Measurements from ENCODE around the gene PDGFRB.

Gene PDGFRB

DNA sequence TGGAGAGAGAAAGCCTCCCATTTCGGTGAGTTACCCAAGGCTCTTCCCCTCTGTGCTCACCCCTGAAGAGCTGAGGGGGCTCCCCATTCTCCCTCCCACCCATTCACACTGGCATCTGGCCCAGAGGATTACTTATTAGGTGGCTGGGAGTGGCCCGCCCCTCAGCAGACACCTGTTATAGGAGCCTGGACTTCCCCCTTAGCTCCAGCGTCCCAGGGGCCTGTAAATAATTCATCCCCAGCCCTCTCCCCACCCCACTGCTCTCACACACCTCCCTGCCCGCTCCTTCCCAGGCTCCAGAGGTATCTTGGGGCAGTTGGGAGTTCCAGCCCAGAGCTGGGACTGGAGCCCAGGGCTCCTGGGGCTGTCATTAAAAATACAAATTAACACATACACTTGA lies 22.6 kb upstream of the PDGFRB start:
- Histone ChIP-seq H3K4me2 (ENCODE audit: low read length) (no peak overlapping the region), H3K27me3 (ENCODE audit: low read depth, low read length) (no peaks in the 10 kb centered on the region), H3K4me3 (ENCODE audit: low read length) (no peak overlapping the region), H3K36me3 (replicated peaks; ENCODE audit: low read depth, low read length) (no peaks in the 10 kb centered on the region), H3K4me1 (ENCODE audit: low read length) (peaks cover 9% of the 10 kb centered on the region; the same call in 1 of the 2 replicates), H3K79me2 (ENCODE audit: low read length) (no peaks in the 10 kb centered on the region), H2AFZ (ENCODE audit: low read depth, low read length) (no peak overlapping the region), H4K20me1 (ENCODE audit: insufficient read depth, low read length) (no peaks in the 10 kb centered on the region), H3K9ac (ENCODE audit: low read length) (no peak overlapping the region), H3K27ac (ENCODE audit: low read length) (no peak overlapping the region), H3K9me3 (ENCODE audit: insufficient read depth, low read length) (no peaks in the 10 kb centered on the region)
- TF ChIP-seq EZH2phosphoT487 (IDR thresholded peaks at IDR 0.05; ENCODE audit: low read depth) (no peak), CTCF (IDR thresholded peaks at IDR 0.05; ENCODE audit: low read depth, low read length) (no peak)

GRCh38 chr5:150177721-150178120 lies 22.1 kb upstream of the PDGFRB start:
- H3K79me2 ChIP-seq (ENCODE audit: low read length), result no peaks in the 10 kb centered on the region
- H3K27ac ChIP-seq (ENCODE audit: low read length), result no peak overlapping the region
- no peak overlapping the region for H3K4me3 ChIP-seq (ENCODE audit: low read length)
- peaks cover 9% of the 10 kb centered on the region; the same call in 1 of the 2 replicates for H3K4me1 ChIP-seq (ENCODE audit: low read length)
- no peaks in the 10 kb centered on the region for H3K36me3 ChIP-seq (replicated peaks; ENCODE audit: low read depth, low read length)
- no peaks in the 10 kb centered on the region for H3K27me3 ChIP-seq (ENCODE audit: low read depth, low read length)
- H4K20me1 ChIP-seq (ENCODE audit: insufficient read depth, low read length), result no peaks in the 10 kb centered on the region
- no peak for TF ChIP-seq CTCF (IDR thresholded peaks at IDR 0.05; ENCODE audit: low read depth, low read length)
- no peak for TF ChIP-seq EZH2phosphoT487 (IDR thresholded peaks at IDR 0.05; ENCODE audit: low read depth)
- H2AFZ ChIP-seq (ENCODE audit: low read depth, low read length), result no peak overlapping the region
- H3K9ac ChIP-seq (ENCODE audit: low read length), result no peak overlapping the region
- H3K4me2 ChIP-seq (ENCODE audit: low read length), result no peak overlapping the region
- no peaks in the 10 kb centered on the region for H3K9me3 ChIP-seq (ENCODE audit: insufficient read depth, low read length)

DNA sequence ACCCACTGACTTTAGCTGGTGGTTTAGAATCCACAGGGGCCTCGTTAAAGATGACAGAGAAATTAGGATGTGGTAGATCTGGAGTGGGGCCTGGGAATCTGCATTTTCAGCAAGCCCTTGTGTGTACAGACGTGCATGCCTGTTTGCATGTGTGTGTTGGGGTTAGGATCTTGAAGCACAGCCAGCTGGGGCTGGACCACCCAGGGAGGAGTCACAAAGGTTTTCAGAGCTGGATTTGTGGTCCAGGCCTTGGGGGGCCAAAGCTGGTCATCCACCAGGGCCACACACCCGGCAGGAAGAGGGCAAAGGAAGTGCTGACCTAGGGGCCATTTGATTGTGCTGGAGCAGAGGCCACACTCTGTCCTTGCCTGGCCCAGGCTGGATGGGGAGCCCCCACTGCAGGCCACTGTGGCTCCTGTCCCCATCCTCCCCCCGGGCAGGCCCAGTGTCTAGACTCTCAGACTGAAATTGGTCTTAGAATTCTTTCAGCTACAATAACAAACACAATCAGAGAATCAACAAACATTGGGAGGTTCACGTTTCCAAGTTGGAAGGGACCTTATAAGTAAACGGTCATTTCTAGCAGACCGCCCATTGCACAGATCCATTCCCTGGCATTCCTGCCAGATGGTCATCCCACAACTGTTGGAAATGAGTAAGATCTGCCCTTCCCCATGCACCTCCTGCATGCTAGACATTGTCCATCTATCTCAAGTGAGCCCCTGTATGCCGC lies 21.3 kb upstream of the PDGFRB start:
- Histone ChIP-seq H3K79me2 (ENCODE audit: low read length) (no peaks in the 10 kb centered on the region), H3K9me3 (ENCODE audit: insufficient read depth, low read length) (no peaks in the 10 kb centered on the region), H3K9ac (ENCODE audit: low read length) (no peak overlapping the region), H3K36me3 (replicated peaks; ENCODE audit: low read depth, low read length) (no peaks in the 10 kb centered on the region), H3K4me1 (ENCODE audit: low read length) (peaks cover 9% of the 10 kb centered on the region; the same call in 1 of the 2 replicates), H3K4me3 (ENCODE audit: low read length) (no peak overlapping the region), H3K4me2 (ENCODE audit: low read length) (no peak overlapping the region), H3K27me3 (ENCODE audit: low read depth, low read length) (no peaks in the 10 kb centered on the region), H2AFZ (ENCODE audit: low read depth, low read length) (no peak overlapping the region), H3K27ac (ENCODE audit: low read length) (no peak overlapping the region), H4K20me1 (ENCODE audit: insufficient read depth, low read length) (no peaks in the 10 kb centered on the region)
- TF ChIP-seq EZH2phosphoT487 (IDR thresholded peaks at IDR 0.05; ENCODE audit: low read depth) (no peak), CTCF (IDR thresholded peaks at IDR 0.05; ENCODE audit: low read depth, low read length) (no peak)

DNA sequence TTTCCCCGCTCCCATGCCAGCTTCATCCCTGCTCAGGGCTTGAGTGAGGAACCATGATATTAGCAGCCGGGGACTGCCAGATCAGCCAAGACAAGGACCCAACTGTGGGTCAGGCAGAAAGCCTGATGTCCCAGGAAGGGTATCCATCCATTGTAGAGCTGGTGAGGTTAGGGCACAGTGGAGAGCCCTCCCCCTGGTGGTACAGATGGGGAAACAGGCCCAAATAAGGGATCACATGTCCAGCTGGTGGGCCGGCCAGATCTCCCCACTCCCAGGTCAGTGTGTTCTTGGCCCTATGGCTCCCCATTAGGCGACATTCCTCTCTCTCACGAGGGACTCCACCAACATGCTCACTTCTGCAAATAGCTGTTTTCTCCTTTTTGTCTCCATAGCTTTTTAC lies 19.9 kb upstream of the PDGFRB start:
- no peak overlapping the region for H3K4me2 ChIP-seq (ENCODE audit: low read length)
- H3K27ac ChIP-seq (ENCODE audit: low read length), result no peak overlapping the region
- H3K9me3 ChIP-seq (ENCODE audit: insufficient read depth, low read length), result no peaks in the 10 kb centered on the region
- TF ChIP-seq EZH2phosphoT487 (IDR thresholded peaks at IDR 0.05; ENCODE audit: low read depth) (no peak), CTCF (IDR thresholded peaks at IDR 0.05; ENCODE audit: low read depth, low read length) (peak; percentile 37)
- H3K9ac ChIP-seq (ENCODE audit: low read length), result no peak overlapping the region
- H4K20me1 ChIP-seq (ENCODE audit: insufficient read depth, low read length), result no peaks in the 10 kb centered on the region
- no peaks in the 10 kb centered on the region for H3K27me3 ChIP-seq (ENCODE audit: low read depth, low read length)
- H3K4me1 ChIP-seq (ENCODE audit: low read length), result peaks cover 9% of the 10 kb centered on the region; the same call in 1 of the 2 replicates
- no peaks in the 10 kb centered on the region for H3K36me3 ChIP-seq (replicated peaks; ENCODE audit: low read depth, low read length)
- H3K4me3 ChIP-seq (ENCODE audit: low read length), result no peak overlapping the region
- H2AFZ ChIP-seq (ENCODE audit: low read depth, low read length), result no peak overlapping the region
- H3K79me2 ChIP-seq (ENCODE audit: low read length), result no peaks in the 10 kb centered on the region
